ENCODE data around the gene MTHFD2. TPM values are rescaled to one million over a fixed set of nuclear protein-coding genes. Genes with fewer than 3 reads are reported as not detected.
"Not testable (repeated sequence)": the region's sequence is repeated elsewhere in the genome, so short reads cannot be mapped to it uniquely, and the experiment has no call there.

Gene MTHFD2
- total RNA-seq, 1 donor: 32.1 TPM

DNA sequence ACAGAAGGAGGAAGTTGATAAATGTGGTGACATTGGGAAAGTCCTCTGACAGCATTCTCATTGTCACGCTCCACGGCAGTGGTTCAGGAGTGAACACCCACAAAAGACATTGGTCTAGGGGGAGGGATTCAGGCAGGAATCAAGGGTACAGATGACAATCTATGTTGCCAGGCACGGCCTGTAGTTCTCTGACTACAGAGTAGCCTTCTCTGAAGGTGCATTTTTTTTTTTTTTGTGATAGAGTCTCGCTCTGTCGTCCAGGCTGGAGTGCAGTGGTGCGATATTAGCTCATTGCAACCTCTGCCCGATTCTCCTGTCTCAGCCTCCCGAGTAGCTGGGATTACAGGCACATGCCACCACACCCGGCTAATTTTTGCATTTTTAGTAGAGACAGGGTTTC lies 12.4 kb upstream of the MTHFD2 start:
- Histone ChIP-seq H3K9me3 (ENCODE audit: low read depth, low read length) (no peaks in the 10 kb centered on the region), H3K4me1 (ENCODE audit: insufficient read depth, low read length) (peaks cover 54% of the 10 kb centered on the region), H3K4me3 (ENCODE audit: low read length) (no peak overlapping the region), H3K27me3 (ENCODE audit: insufficient read depth, low read length) (no peaks in the 10 kb centered on the region)

DNA sequence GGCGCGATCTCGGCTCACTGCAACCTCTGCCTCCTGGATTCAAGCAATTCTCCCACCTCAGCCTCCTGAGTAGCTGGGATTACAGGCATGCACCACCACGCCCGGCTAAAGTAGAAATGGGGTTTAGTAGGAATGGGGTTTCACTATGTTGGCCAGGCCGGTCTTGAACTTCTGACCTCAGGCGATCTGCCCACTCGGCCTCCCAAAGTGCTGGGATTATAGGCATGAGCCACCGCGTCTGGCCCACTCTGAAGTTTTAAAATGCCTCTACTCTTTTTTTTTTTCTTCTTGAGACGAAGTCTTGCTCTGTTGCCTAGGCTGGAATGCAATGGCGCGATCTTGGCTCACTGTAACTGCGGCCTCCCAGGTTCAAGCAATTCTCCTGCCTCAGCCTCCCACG lies 11.7 kb upstream of the MTHFD2 start:
- not testable (repeated sequence) for H3K4me3 ChIP-seq (ENCODE audit: low read length); H3K27me3 ChIP-seq (ENCODE audit: insufficient read depth, low read length)
- H3K4me1 ChIP-seq (ENCODE audit: insufficient read depth, low read length): peaks cover 47% of the 10 kb centered on the region

DNA sequence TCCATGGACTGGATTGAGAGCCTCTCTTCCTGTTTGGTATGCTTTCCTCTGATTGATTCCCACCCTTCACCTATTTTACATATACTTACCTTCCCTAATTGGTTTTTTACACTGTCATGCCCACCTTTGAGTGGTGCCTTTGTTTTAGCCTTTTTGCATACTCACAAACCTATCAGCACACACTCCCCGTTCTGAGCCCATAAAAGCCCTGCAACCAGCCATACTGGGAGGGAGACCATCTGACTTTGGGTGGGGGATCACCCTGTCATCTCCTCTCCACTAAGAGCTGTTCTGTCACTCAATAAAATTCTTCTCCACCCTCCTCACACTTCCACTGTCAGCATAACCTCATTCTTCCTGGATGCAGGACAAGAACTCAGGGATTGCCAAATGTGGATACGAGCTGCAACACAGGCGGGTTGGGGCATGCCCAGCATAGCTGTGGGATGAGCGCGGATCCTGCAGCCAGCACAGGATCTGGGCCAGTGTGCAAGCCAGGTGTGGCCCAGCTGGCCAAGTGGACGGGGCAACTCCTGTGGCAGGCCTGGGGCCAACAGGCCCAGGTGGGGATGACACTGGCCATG lies 10.3 kb upstream of the MTHFD2 start:
- Histone ChIP-seq H3K9me3 (ENCODE audit: low read depth, low read length) (no peaks in the 10 kb centered on the region), H3K4me1 (ENCODE audit: insufficient read depth, low read length) (peaks cover 36% of the 10 kb centered on the region), H3K27me3 (ENCODE audit: insufficient read depth, low read length) (no peaks in the 10 kb centered on the region)

More for the DNA sequence above, 11.7 kb upstream of the MTHFD2 start:
- H3K9me3 ChIP-seq (ENCODE audit: low read depth, low read length): not testable (repeated sequence)

DNA sequence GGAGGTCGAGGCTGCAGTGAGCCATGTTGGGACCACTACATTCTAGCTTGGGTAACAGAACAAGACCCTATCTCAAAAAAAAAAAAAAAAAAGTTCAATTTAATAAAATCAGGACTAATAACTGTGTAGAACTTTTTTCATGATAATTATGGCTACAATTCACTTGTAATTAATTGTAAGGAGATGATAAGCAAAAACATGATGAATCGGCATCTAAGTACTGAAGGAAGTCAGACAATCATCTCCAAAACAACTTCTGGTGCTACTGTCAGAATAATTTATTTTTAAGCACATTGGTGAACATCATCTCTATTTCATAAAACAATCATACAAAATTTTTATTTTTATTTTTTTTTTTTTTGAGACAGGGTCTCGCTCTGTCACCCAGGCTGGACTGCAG lies 9.7 kb upstream of the MTHFD2 start:
- H3K4me3 ChIP-seq (ENCODE audit: low read length): no peak overlapping the region
- H3K9me3 ChIP-seq (ENCODE audit: low read depth, low read length): no peaks in the 10 kb centered on the region
- H3K4me1 ChIP-seq (ENCODE audit: insufficient read depth, low read length): peaks cover 30% of the 10 kb centered on the region
- no peaks in the 10 kb centered on the region for H3K27me3 ChIP-seq (ENCODE audit: insufficient read depth, low read length)

More for the DNA sequence above, 10.3 kb upstream of the MTHFD2 start:
- no peak overlapping the region for H3K4me3 ChIP-seq (ENCODE audit: low read length)

DNA sequence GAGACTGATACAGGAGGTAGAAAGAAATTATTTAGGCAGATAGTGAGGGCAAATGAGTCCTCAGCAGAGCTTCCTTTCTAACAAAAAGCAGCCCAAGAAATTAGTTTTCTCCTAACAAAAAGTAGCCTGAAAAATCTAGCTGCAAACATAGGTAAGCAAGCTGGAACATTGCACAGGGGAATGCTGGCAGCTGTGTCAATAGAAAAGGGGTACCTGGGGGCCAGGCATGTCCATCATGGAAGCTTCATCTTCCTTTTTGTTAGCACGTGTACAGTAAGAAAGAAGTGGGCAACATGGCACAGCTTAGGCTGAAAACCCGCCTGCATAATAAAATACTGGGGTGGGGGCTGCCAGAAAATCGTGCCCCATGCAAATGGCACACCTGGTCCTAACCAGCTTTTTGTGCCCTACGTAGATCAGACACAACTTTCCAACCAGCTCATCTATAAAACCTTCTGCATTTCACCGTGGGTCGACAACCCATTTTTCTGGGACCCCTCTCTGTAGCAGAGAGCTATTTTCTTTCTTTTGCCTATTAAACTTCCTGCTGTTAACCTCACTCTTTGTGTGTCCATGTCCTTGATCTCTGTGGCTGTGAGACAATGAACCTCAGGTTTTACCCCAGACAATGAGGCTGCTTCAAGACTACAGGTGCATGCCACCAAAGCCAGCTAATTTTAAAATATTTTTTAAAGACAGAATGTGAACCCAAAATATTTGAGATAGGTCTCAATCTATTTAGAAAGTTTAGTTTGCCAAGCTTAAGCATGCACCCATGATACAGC lies 6.6 kb upstream of the MTHFD2 start:
- Histone ChIP-seq H3K27me3 (ENCODE audit: insufficient read depth, low read length) (no peaks in the 10 kb centered on the region), H3K4me1 (ENCODE audit: insufficient read depth, low read length) (peaks cover 4% of the 10 kb centered on the region), H3K9me3 (ENCODE audit: low read depth, low read length) (no peaks in the 10 kb centered on the region), H3K4me3 (ENCODE audit: low read length) (no peak overlapping the region)

DNA sequence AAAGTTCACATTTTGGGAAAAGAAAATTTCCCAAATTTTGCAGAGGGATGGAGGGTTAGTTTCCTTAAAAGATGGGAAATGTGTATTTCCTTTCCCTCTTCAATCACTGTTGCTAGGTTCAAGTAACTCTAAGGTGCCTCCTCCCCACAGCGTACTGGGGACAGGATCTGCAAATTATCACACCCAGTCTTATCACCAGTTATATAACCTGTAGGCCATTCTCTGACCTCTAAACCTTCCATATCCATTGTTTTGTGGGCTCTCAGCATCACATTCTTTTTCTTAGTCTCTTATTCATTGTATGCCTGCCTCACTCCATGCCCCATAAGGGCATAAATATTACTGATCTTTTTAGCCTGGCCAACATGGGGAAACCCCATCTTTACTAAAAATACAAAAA lies 3.6 kb upstream of the MTHFD2 start:
- Histone ChIP-seq H3K27me3 (ENCODE audit: insufficient read depth, low read length) (no peaks in the 10 kb centered on the region), H3K9me3 (ENCODE audit: low read depth, low read length) (no peaks in the 10 kb centered on the region), H3K4me1 (ENCODE audit: insufficient read depth, low read length) (peaks cover 13% of the 10 kb centered on the region), H3K4me3 (ENCODE audit: low read length) (no peak overlapping the region)

DNA sequence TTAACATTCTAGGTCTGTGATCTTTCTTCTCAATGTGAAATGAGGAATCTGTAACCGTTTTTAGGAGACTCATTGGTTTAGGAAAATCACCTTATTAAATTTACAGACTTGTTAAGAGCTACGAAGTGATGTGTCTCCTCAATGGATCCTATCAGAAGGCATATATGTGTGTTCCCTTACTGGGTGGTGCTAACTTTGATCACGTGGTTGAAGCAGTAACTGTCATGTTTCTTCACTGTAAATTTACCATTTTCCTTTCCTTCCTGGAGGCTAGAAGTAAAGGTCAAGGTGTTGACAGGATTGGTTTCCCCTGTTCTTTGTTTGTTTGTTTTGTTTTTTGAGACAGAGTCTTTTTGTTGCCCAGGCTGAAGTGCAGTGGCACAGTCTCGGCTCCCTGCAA lies 1.4 kb upstream of the MTHFD2 start:
- H3K9me3 ChIP-seq (ENCODE audit: low read depth, low read length): no peaks in the 10 kb centered on the region
- no peak overlapping the region for H3K4me3 ChIP-seq (ENCODE audit: low read length)
- peaks cover 32% of the 10 kb centered on the region for H3K4me1 ChIP-seq (ENCODE audit: insufficient read depth, low read length)
- no peaks in the 10 kb centered on the region for H3K27me3 ChIP-seq (ENCODE audit: insufficient read depth, low read length)

DNA sequence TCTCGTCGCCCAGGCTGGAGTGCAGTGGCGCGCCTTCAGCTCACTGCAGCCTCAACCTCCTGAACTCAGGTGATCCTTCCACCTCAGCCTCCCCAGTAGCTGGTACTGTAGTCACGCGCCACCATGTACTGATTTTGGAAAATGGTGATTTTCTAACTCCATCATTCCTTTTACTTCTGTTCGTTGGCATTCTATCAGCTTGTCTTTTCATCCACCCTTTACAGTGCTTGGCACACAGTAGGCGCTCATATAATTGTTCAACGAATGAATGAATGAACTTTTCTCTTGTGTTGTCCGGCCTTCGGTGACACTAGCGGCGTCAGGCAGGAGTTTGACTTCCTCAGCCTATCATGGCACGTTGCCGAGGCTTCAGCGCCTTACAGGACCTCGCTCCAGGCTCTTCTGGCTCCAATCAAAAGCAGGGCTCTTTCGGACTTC lies 373 bp upstream of the MTHFD2 start:
- Histone ChIP-seq H3K4me3 (ENCODE audit: low read length) (peak overlapping the region; percentile 53), H3K4me1 (ENCODE audit: insufficient read depth, low read length) (peaks cover 32% of the 10 kb centered on the region)

DNA sequence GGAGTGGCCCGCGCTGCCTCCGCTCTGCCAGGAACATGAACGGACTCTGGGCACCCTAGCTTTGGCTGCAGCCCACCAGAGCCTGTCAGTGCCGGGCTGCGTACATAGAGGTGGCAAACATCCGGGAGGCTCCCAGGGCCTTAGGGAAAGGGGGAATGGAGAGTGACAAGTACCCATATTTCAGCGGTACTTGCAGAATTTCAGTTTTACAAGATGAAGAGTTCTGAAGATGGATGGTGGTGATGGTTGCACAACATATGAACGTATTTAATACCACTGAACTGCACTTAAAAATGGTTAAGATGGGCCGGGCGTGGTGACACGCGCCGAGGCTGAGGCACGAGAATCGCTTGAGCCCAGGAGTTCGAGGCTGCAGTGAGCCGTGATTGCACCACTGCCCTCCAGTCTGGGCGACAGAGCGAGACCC lies 873 bp downstream of the MTHFD2 start:
- Histone ChIP-seq H3K9me3 (ENCODE audit: low read depth, low read length) (no peaks in the 10 kb centered on the region), H3K4me3 (ENCODE audit: low read length) (peak overlapping the region; percentile 53), H3K4me1 (ENCODE audit: insufficient read depth, low read length) (peaks cover 32% of the 10 kb centered on the region), H3K27me3 (ENCODE audit: insufficient read depth, low read length) (no peaks in the 10 kb centered on the region)

More for the DNA sequence above, 373 bp upstream of the MTHFD2 start:
- H3K9me3 ChIP-seq (ENCODE audit: low read depth, low read length): no peaks in the 10 kb centered on the region
- no peaks in the 10 kb centered on the region for H3K27me3 ChIP-seq (ENCODE audit: insufficient read depth, low read length)

DNA sequence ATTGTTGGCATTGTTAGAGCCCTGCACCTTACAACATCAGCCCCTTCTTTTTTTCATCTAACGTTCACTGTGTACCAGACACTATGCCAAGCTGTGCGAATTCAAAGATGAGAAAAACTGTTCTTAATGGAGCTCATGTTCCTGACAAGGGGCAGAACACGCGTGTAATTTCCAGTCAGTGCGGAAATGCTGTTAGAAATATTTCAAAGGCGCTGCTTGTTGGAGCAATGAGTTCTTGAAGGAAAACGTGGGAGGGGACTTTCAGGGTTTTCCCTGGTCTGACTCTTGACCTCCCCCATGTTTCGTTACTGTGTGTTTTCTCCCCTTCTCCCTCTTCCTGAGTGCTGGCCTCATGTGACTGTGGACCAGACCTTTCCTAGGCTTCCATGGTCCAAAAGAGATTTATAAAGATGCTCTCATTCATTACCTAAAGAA lies 1.5 kb downstream of the MTHFD2 start:
- Histone ChIP-seq H3K4me1 (ENCODE audit: insufficient read depth, low read length) (peaks cover 34% of the 10 kb centered on the region), H3K27me3 (ENCODE audit: insufficient read depth, low read length) (no peaks in the 10 kb centered on the region), H3K9me3 (ENCODE audit: low read depth, low read length) (no peaks in the 10 kb centered on the region), H3K4me3 (ENCODE audit: low read length) (peak overlapping the region; percentile 53)

DNA sequence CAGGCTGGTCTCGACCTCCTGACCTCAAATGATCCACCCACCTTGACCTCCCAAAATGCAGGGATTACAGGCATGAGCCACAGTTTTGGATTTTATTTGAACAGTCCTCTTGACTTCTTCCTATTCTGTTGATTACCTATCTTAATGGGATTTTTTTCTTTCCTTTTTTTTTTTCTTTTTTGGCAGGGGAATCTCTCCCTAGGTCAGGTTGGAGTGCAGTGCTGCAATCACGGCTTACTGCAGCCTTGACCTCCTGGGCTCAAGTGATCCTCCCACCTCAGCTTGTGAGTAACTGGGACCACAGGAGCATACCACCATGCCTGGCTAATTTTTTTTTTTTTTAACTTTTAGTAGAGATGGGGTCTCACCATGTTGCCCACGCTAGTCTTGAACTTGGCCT lies 2.8 kb downstream of the MTHFD2 start:
- H3K4me3 ChIP-seq (ENCODE audit: low read length): no peak overlapping the region
- H3K4me1 ChIP-seq (ENCODE audit: insufficient read depth, low read length): peaks cover 47% of the 10 kb centered on the region

DNA sequence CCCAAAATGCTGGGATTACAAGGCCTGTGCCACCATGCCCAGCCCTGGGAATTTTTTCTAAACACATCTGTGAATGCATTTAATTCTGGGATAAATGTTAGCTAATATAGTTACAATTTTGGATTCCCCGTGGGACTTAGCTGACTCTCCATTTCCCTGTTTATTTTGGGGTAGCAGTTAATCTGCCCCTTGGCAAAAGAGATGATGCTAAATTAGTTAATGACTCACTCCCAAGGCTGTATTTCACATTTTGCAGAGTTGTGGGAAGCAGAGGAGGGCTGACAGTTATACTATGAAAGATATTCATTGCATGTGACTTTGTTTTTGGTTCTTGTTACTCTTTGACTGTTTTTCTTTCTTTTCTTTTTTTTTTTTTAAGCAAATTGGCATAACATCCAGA lies 3.2 kb downstream of the MTHFD2 start:
- H3K9me3 ChIP-seq (ENCODE audit: low read depth, low read length): no peaks in the 10 kb centered on the region
- no peaks in the 10 kb centered on the region for H3K27me3 ChIP-seq (ENCODE audit: insufficient read depth, low read length)
- no peak overlapping the region for H3K4me3 ChIP-seq (ENCODE audit: low read length)
- H3K4me1 ChIP-seq (ENCODE audit: insufficient read depth, low read length): peaks cover 51% of the 10 kb centered on the region

More for the DNA sequence above, 2.8 kb downstream of the MTHFD2 start:
- no peaks in the 10 kb centered on the region for H3K9me3 ChIP-seq (ENCODE audit: low read depth, low read length)
- H3K27me3 ChIP-seq (ENCODE audit: insufficient read depth, low read length): no peaks in the 10 kb centered on the region

DNA sequence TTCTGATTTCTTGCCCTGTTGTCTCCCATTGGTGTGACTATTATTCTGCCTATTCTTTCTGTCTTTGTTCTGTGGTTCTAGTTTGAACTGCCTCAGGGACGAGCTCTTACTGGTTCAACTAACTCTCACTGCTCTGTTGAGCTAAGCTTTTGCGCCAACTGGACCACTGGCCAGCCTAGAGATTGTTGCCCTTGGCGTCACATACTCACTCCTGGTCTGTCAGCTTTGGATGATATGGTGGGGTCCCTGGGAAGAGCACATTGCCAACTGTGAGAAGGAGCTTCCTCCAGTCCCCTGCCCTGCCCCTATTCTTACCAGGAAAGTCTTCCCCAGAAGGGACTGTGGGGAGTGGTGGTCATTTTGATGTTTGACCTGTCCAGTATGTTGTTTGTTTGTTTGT lies 6.0 kb downstream of the MTHFD2 start:
- Histone ChIP-seq H3K9me3 (ENCODE audit: low read depth, low read length) (no peaks in the 10 kb centered on the region), H3K27me3 (ENCODE audit: insufficient read depth, low read length) (no peaks in the 10 kb centered on the region), H3K4me1 (ENCODE audit: insufficient read depth, low read length) (peaks cover 52% of the 10 kb centered on the region), H3K4me3 (ENCODE audit: low read length) (no peak overlapping the region)

DNA sequence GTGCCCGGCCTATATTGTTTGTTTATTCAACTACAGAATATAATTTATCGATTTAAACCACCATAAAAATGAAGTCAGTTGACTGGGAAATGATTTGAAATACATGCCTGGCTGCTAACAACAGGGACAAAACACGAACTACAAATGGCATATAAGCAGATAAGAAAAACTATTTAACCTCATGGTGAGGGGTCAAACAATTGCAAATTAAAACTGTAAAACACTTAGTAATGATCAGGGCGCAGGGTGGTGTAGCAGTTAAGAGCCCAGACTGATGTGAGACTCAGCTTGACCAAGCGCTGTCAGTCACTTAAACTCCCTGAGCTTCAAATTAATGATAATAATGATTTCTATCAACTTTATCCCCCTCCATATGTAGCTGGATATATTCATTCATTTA lies 6.7 kb downstream of the MTHFD2 start:
- H3K9me3 ChIP-seq (ENCODE audit: low read depth, low read length): no peaks in the 10 kb centered on the region
- H3K4me3 ChIP-seq (ENCODE audit: low read length): no peak overlapping the region
- H3K27me3 ChIP-seq (ENCODE audit: insufficient read depth, low read length): no peaks in the 10 kb centered on the region
- peaks cover 45% of the 10 kb centered on the region for H3K4me1 ChIP-seq (ENCODE audit: insufficient read depth, low read length)

DNA sequence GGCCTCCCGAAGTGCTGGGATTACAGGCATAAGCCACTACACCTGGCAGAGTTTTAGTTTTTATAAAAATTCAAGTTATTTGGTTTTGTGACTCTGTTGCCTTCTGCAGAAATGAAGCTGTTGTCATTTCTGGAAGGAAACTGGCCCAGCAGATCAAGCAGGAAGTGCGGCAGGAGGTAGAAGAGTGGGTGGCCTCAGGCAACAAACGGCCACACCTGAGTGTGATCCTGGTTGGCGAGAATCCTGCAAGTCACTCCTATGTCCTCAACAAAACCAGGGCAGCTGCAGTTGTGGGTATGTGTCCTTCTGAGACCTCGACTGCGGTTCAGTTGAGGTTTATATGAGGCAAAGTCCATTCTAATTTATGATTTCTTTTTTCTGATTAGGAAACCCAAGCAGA lies 7.2 kb downstream of the MTHFD2 start:
- H3K4me1 ChIP-seq (ENCODE audit: insufficient read depth, low read length): peaks cover 41% of the 10 kb centered on the region

More for the DNA sequence above, 7.2 kb downstream of the MTHFD2 start:
- no peaks in the 10 kb centered on the region for H3K9me3 ChIP-seq (ENCODE audit: low read depth, low read length)
- H3K27me3 ChIP-seq (ENCODE audit: insufficient read depth, low read length): no peaks in the 10 kb centered on the region
- no peak overlapping the region for H3K4me3 ChIP-seq (ENCODE audit: low read length)
